T-helper 22 cell (primary cell): ENCODE data around the gene ISG20.

Source experiments
- DNase-seq: peaks from one replicate; pipeline ENCODE4 v3.0.0-alpha.2; 2020; ENCODE audit warnings: low read depth

ISG20 gene

DNA sequence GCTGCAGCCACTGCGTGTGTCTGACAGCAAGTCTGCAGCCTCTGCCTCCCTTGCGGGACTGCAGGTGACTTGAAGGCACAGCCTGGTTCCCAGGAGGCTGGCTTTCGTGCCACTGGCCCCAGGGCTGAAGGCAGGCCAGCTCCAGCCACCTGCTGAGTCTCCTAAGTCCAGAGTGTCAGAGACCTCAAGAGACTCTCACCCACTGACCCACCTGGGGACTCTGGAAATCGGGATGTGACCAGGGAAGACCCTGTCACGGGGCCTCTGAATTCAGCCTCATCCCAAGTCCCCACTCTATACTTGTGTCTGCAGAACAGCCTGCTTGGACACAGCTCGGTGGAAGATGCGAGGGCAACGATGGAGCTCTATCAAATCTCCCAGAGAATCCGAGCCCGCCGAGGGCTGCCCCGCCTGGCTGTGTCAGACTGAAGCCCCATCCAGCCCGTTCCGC lies 16.3 kb downstream of the ISG20 start:
- DNase-seq, result no peak

- DNase-seq, result no peak
Measured at GRCh38 chr15:88655800-88656488, 17.1 kb downstream of the ISG20 start.

DNA sequence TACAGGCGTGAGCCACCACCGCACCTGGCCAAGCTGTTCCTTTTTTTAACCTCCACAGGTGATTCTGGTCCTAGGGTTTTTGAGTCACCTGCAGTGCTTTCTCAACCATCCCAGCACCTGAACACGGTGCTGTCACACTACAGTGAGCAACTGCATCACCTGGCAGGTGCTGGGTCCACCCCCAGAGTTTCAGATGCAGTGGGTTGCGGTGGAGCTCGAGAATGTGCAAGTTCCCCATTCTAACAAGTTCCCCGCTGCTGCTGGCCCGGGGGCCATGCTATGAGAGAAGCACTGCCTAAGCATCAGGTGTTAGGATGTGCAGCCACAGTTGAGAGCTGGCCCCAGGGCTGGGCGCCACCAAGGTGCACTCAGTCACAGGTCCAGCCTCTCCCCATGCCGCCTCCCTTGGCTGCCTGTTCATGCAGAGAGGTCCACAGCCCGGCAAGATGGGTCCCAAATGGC lies 18.0 kb downstream of the ISG20 start:
- no peak for DNase-seq

DNA sequence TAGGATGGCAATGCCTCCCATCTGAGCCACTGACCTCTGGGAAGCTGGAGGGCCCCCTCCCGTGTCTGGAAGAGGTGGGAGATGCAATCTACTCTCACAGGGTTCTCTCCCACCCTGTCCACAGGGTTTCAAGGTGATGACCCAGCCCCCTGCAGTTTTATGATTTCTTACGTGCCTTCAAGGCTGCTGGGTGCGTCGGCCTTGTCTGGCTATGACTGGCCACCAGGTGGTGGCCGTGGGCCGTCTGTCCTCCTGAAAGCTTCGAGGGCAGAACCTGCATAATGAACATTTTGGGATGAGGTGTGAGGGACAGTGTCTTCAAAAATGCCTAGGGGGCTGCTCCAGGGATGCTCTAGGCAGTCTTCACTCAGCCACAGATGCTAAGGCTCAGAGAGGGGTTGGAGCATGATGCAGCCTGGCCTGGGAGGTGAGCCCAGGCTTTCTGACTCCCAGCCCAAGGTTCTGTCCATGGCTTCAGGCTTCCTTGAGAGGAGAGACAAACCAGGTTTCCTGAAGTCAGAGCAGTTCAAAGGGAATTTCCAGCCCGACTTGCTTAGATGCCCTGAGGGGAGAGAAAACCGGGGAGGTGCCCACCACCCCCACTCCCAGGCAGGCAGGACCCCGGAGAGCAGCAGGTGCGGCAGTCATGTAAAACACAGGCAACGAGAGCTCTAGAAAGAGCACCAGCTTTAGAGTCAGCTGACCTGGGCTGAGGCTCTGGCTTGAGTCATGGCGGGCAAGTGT lies 18.7 kb downstream of the ISG20 start:
- no peak for DNase-seq

GRCh38 chr15:88658070-88658965 lies 19.5 kb downstream of the ISG20 start:
- DNase-seq, result no peak

DNA sequence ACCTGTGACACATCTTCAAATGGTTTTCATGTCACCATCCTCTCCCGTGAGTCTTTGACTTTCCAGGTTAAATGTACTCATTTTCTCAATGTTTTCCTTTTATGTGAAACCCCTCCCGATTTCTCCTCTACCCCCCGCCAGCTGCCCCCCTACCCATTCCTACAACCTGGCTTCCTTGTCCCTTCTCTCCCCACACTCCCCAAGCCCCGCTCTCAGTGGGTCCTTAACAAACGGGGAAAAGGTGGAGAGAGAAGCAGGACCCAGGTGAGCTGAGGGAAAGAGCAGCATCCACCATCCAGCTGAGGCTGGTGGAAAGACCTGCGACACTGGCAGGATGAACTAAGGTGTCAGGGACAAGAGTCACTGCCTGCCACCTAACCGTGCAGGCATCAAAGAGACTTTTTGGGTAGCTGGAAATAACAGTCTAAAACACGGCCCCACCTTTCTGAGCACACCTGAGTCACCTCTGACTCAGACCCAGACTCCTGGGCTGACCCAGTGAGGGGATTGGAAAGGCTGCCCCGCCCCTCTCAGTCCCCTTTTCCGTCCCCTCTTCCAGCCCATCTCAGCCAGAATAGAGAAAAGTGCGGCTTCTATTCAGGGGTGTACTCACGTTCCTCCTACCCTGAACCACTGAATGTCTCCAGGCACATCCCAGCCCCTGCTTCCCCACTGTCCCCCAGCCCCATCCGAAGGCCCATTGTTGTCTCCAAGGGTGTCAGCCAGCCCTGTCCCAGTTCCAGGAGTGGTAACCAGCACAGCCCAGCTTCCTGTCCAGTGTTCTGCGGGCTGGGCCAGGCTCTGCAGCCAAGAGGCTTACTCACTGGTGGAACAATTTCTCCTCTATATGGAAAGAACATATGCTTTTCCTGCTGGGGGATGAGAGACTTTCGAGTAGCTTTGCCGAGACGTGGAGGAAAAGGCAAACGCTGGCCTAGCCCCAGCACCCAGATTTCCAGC lies 20.4 kb downstream of the ISG20 start:
- DNase-seq, result no peak

GRCh38 chr15:88661041-88661700 lies 22.4 kb downstream of the ISG20 start:
- no peak for DNase-seq

GRCh38 chr15:88661761-88662556 lies 23.1 kb downstream of the ISG20 start:
- DNase-seq, result no peak

DNA sequence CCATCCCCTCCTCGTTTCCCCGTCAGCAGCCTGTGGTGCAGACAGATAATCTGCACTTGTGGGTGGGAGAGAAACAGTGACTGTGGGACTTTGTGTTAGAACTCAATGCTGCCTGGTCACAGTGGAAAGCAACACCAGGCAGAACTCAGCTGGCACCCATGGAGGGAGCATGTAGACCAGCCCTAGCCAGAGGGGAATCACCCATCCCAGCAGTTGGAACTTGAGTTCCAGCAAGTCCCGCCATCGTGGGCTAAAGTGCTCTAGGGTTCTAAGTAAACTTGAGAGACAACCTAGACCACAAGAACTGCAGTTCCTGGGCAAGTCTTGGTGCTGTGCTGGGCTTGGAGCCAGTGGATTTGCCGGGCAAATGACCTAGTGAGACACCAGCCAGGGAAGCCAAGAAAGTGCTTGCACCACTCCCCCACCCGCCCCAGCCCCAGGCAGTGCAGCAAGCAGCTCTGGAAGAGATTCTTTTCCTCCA lies 24.4 kb downstream of the ISG20 start:
- no peak for DNase-seq

DNA sequence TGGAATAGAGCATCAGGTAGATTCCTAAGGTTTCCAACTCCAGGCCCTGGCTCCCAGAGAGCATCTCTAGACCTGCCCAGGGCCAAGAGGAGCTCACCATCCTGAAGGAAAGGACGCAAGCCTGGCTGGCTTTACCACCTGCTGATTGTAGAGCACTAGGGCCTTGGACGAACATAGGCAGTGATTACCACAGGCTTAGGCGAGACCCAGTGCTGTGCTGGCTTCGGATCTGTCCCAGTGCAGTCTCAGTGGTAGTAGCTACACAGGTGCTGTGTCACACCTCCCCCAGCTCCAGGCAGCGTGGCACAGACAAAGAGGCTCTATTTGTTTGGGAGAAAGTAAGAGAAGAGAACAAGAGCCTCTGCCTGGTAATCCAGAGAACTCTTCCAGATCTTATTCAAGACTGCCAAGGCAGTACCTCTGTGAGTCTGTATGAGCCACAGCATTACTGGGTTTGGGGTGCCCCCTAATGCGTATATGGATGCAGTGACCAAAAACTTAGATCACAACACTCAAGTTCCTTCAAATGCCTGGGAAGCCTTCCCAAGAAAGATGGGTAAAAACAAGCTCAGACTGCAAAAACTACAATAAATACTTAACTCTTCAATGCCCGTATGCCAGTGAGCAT lies 25.4 kb downstream of the ISG20 start:
- DNase-seq, result no peak

DNA sequence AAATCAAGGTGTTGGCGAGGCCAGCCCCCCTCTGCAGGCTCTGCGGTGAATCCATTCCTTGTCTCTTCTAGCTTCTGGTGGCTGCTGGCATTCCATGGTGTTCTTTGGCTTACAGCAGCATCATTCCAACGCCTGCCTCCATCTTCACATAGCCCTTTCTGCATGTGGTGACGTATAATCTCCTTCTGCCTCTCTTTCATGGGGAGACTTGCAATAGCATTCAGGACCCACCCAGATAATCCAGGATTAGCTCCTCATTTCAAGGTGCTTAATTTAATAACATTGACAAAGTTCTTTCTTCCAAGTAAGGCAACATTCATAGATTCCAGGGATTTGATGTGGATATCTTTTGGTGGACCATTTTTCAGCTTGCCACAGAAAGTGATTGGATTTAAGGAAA lies 35.8 kb downstream of the ISG20 start:
- DNase-seq, result no peak

GRCh38 chr15:88678755-88679154 lies 39.9 kb downstream of the ISG20 start:
- no peak for DNase-seq

DNA sequence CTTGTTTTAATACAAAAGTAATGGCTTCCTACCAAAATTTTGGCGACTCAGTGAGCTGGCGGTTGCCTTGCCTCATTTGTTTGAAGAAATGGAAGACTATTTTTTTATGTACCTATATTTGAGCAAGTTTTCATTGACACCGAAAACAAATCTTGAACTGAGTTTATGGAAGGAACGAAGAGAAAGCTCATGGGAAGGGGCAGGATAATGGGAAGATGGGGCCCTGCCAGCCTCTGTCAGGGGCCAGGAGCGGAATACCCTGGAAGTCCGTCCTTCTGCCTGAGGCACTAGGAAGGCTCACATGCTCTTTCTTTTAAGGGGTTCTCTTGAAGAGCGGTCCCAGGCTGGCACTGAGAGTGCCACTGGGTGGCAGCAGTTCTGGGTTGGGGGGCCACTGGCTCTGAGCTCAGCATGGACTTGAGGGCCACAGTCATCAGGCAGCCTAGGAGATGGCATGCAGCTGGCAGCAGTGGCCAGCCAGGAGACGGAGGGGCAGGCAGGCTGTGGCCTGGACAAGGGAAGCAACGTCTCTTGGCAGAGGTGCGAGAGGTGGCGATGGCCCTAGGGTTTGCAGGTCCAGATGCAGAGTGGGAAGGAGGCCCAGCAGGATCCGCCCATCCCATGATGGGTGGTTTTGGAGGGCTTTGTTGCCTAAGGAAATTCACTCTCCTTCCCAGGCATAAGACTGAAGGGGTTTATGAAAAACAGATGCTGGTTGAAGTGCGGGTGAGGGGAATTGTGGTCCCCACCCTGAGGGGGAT lies 41.6 kb downstream of the ISG20 start:
- DNase-seq, result no peak

- DNase-seq, result no peak
Measured at GRCh38 chr15:88681610-88682221, 42.9 kb downstream of the ISG20 start.

DNA sequence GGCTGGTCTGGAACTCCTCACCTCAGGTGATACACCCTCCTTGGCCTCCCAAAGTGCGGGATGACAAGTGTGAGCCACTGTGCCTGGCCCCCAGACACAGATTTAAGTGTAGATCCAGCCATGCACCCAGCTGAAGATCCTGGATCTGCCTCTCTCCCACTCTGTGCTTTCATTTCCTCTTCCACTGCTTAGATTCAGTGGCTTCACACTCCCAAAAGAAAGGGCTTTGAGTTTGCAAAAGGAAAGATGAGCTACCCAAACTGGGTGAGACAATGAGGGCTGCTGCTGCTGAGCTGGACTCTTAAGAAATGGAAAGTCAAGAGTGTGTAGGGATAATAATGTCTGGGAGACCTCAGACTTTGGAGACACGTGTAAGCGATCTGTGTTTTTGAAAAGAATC lies 45.5 kb downstream of the ISG20 start:
- no peak for DNase-seq

DNA sequence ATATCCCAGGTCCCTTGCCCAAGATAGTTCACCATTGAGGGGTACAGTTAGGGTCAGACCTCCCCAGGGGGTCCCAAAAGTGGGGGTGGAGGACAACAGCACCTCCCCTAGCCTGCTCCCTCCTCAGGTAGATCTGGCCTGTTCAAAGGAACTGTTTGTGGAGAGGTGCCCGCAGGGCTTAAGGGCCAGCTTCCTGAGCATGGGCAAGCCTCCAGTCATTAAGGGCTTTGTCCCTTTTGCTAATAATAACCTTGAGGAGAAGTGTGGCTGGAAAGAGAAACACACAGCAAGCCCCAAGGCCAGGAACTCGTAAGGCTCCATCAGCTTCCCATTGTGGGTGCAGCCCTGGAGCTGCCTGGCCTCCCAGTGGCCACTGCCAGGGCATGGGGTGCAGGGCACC lies 47.4 kb downstream of the ISG20 start:
- DNase-seq, result no peak

- no peak for DNase-seq
Measured at GRCh38 chr15:88688394-88688933, 49.6 kb downstream of the ISG20 start.

- DNase-seq, result no peak
Measured at GRCh38 chr15:88690331-88690730, 51.5 kb downstream of the ISG20 start.
